CD14-positive monocyte (primary cell): ENCODE data around the gene C19orf25. TPM values are rescaled to one million over a fixed set of nuclear protein-coding genes. Genes with fewer than 3 reads are reported as not detected.
A peak's percentile ranks its signal among the peaks of the same experiment; 100 is the strongest.

Source experiments
- DNase-seq, 3 donors: peaks; one replicate each; pipeline ENCODE4 v3.0.0-alpha.2; 2011 to 2022
- H2AFZ ChIP-seq: 2 replicates; pipeline ENCODE4 v1.6.0; 2012; ENCODE audit warnings: mild to moderate bottlenecking, low read depth, low read length, inconsistent platforms; ENCODE audit not compliant: insufficient read depth, poor library complexity, severe bottlenecking
- H3K27ac ChIP-seq, 2 donors: 1 replicate in 1 of 2; 2 replicates in 1 of 2; pipeline ENCODE4 v1.5.1; 2012 to 2013; ENCODE audit warnings: low read length in 2 of 2, control low read depth in 1 of 2, inconsistent platforms in 1 of 2, low read depth in 1 of 2, mild to moderate bottlenecking in 1 of 2
- H3K27me3 ChIP-seq, 2 donors: one replicate each; pipeline versions ENCODE4 v1.6.0 to v1.6.1; 2011 to 2013; ENCODE audit warnings: low read length in 2 of 2; ENCODE audit not compliant: control insufficient read depth in 2 of 2, insufficient read depth in 2 of 2
- H3K36me3 ChIP-seq, 2 donors: replicated peaks in 1 of 2; 1 replicate in 1 of 2; 2 replicates in 1 of 2; pipeline versions ENCODE4 v1.5.1 to v1.6.1; 2012 to 2013; ENCODE audit warnings: low read length in 2 of 2, control low read depth in 1 of 2, inconsistent platforms in 1 of 2, mild to moderate bottlenecking in 1 of 2; ENCODE audit not compliant: insufficient read depth in 2 of 2, control insufficient read depth in 1 of 2
- H3K4me1 ChIP-seq, 2 donors: 1 replicate in 1 of 2; 2 replicates in 1 of 2; pipeline versions ENCODE4 v1.5.1 to v1.6.1; 2012 to 2013; ENCODE audit warnings: low read length in 2 of 2, control low read depth in 1 of 2, inconsistent platforms in 1 of 2, mild to moderate bottlenecking in 1 of 2, moderate library complexity in 1 of 2; ENCODE audit not compliant: insufficient read depth in 2 of 2, control insufficient read depth in 1 of 2
- H3K4me2 ChIP-seq: replicated peaks from 2 replicates; pipeline ENCODE3; 2012; ENCODE audit warnings: low read length, moderate library complexity, mild to moderate bottlenecking; ENCODE audit not compliant: poor library complexity, severe bottlenecking; ENCODE audit errors: extremely low read depth
- H3K4me3 ChIP-seq, 3 experiments: fragments of 200-600 bp in 1 of 3; sonication (generic) in 1 of 3; replicated peaks in 1 of 3; 1 replicate in 2 of 3; 2 replicates in 1 of 3; pipeline ENCODE4 v1.5.1; 2011 to 2013; ENCODE audit warnings: low read length in 3 of 3, mild to moderate bottlenecking in 3 of 3, control low read depth in 2 of 3, low read depth in 2 of 3, inconsistent platforms in 1 of 3, moderate library complexity in 1 of 3
- H3K79me2 ChIP-seq: 2 replicates; pipeline ENCODE4 v1.6.0; 2012; ENCODE audit warnings: mild to moderate bottlenecking, control low read depth, inconsistent platforms, low read length, moderate library complexity; ENCODE audit not compliant: insufficient read depth
- H3K9ac ChIP-seq: 2 replicates; pipeline ENCODE4 v1.6.0; 2017; ENCODE audit warnings: low read length, mild to moderate bottlenecking; ENCODE audit not compliant: insufficient read depth, poor library complexity, severe bottlenecking
- H3K9me3 ChIP-seq, 2 donors: replicated peaks in 1 of 2; 1 replicate in 1 of 2; 2 replicates in 1 of 2; pipeline versions ENCODE4 v1.5.1 to v1.6.1; 2012 to 2013; ENCODE audit warnings: low read length in 2 of 2, control low read depth in 1 of 2; ENCODE audit not compliant: control insufficient read depth in 1 of 2, insufficient read depth in 1 of 2
- H4K20me1 ChIP-seq: 2 replicates; pipeline ENCODE4 v1.6.0; 2012; ENCODE audit warnings: mild to moderate bottlenecking, low read length, control low read depth, moderate library complexity; ENCODE audit not compliant: insufficient read depth
- H3K27ac Mint-ChIP-seq, 7 donors: one replicate each; pipeline ENCODE4 v1.8.0; 2020; ENCODE audit warnings: mild to moderate bottlenecking in 7 of 7, mixed read lengths in 7 of 7, moderate library complexity in 6 of 7, inconsistent platforms in 2 of 7
- H3K27me3 Mint-ChIP-seq, 3 donors: one replicate each; pipeline ENCODE4 v1.8.0; 2021 to 2022; ENCODE audit warnings: low read depth in 3 of 3, mild to moderate bottlenecking in 3 of 3, mixed read lengths in 3 of 3, moderate library complexity in 3 of 3, inconsistent platforms in 1 of 3
- H3K36me3 Mint-ChIP-seq, 2 donors: one replicate each; pipeline ENCODE4 v1.8.0; 2020; ENCODE audit warnings: mixed read lengths in 2 of 2, inconsistent platforms in 1 of 2, mild to moderate bottlenecking in 1 of 2
- H3K4me1 Mint-ChIP-seq: one replicate; pipeline ENCODE4 v1.8.0; 2020; ENCODE audit warnings: mild to moderate bottlenecking, mixed read lengths
- H3K4me3 Mint-ChIP-seq, 2 donors: one replicate each; pipeline ENCODE4 v1.8.0; 2020; ENCODE audit warnings: mild to moderate bottlenecking in 2 of 2, mixed read lengths in 2 of 2, moderate library complexity in 1 of 2
- H3K9me3 Mint-ChIP-seq, 7 donors: one replicate each; pipeline ENCODE4 v1.8.0; 2020 to 2022; ENCODE audit warnings: mixed read lengths in 7 of 7, mild to moderate bottlenecking in 6 of 7, moderate library complexity in 6 of 7, inconsistent platforms in 2 of 7
- WGBS: methylation state at CpG from one replicate; pipeline ENCODE4 v1.1.5; 2013; ENCODE audit warnings: missing lambda C conversion rate; ENCODE audit not compliant: insufficient coverage; 5-methylcytosine and 5-hydroxymethylcytosine counted together
- intact Hi-C, 2 donors: fragments of 100-400 bp; cut with micrococcal nuclease; formaldehyde crosslinking; loops; one replicate each; pipeline versions ENCODE4 v1.15.0 to v1.15.1; 2023
- polyA plus RNA-seq, 3 donors: library from polyadenylated mRNA; depleted of rRNA in 1 of 3; unstranded in 2 of 3; stranded (reverse) in 1 of 3; fragments of 300-500 nt in 2 of 3; fragments of >200 nt in 1 of 3; fragmentation: Illumina TruSeq in 2 of 3; gene quantifications; 1 replicate in 2 of 3; 2 replicates in 1 of 3; pipeline ENCODE4 v1.2.3, GENCODE V29; 2012 to 2021
- TF ChIP-seq, protein P1 (sequence below): fragments of 200-600 bp; IDR thresholded peaks from one replicate; pipeline ENCODE4 v1.8.0; 2022; ENCODE audit warnings: antibody characterized with exemption, mild to moderate bottlenecking

The C19orf25 gene
- polyA plus RNA-seq, 3 donors = 18.2 to 20.9 (median 19.9) TPM

DNA sequence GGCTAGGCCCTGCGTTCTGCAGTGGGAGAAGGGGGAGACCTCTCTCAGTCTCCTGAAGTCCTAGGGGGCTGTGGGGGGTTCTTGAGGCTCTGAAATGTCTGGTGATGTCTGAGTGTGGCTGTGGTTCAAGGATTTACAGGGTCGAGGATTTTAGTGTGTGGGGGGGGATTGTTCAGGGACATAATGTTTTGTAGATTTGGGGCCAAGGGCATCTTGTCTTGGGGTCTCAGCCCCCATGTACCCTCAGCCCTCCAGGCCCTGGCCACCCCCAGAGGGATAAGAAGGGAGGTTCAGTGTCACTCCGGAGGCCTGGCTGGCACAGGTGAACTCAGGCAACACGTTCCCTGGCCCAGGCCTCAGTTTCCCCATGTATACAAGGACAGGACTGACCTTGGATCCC is 31.5 kb downstream of the C19orf25 start:
- Mint-ChIP-seq H3K27ac (no peak overlapping the region), H3K4me1 (peaks cover 17% of the 10 kb centered on the region), H3K9me3 (peaks cover 0 to 28% (median 15%) of the 10 kb centered on the region in 7 donors), H3K4me3 (peak overlapping the region in 1 of 2 donors; percentile 87), H3K36me3 (peaks cover 3 to 12% of the 10 kb centered on the region in 2 donors), H3K27me3 (peaks cover 61 to 86% (median 64%) of the 10 kb centered on the region in 3 donors)
- Histone ChIP-seq H3K27ac (no peak overlapping the region), H3K4me3 (no peak overlapping the region), H3K79me2 (no peaks in the 10 kb centered on the region), H3K9ac (no peak overlapping the region), H3K27me3 (peaks cover 45 to 75% of the 10 kb centered on the region in 2 donors), H3K4me2 (no peak overlapping the region), H2AFZ (no peak overlapping the region), H3K4me1 (peaks cover 14 to 32% of the 10 kb centered on the region in 2 donors), H3K9me3 (peaks cover 0 to 23% of the 10 kb centered on the region in 2 donors), H3K36me3 (peaks cover 0 to 4% of the 10 kb centered on the region in 2 donors), H4K20me1 (peaks cover 47% of the 10 kb centered on the region)
- 13% methylated on average over 1 of the region's 4 CpGs for WGBS
- DNase-seq = no peak
- intact Hi-C loops = loop anchor here in 1 of 2 donors (10.0 kb wide), 1 partner anchor 67 kb away; the partner anchor contains the start of gene ADAMTSL5
- TF ChIP-seq, protein P1, sequence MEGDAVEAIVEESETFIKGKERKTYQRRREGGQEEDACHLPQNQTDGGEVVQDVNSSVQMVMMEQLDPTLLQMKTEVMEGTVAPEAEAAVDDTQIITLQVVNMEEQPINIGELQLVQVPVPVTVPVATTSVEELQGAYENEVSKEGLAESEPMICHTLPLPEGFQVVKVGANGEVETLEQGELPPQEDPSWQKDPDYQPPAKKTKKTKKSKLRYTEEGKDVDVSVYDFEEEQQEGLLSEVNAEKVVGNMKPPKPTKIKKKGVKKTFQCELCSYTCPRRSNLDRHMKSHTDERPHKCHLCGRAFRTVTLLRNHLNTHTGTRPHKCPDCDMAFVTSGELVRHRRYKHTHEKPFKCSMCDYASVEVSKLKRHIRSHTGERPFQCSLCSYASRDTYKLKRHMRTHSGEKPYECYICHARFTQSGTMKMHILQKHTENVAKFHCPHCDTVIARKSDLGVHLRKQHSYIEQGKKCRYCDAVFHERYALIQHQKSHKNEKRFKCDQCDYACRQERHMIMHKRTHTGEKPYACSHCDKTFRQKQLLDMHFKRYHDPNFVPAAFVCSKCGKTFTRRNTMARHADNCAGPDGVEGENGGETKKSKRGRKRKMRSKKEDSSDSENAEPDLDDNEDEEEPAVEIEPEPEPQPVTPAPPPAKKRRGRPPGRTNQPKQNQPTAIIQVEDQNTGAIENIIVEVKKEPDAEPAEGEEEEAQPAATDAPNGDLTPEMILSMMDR = no peak

DNA sequence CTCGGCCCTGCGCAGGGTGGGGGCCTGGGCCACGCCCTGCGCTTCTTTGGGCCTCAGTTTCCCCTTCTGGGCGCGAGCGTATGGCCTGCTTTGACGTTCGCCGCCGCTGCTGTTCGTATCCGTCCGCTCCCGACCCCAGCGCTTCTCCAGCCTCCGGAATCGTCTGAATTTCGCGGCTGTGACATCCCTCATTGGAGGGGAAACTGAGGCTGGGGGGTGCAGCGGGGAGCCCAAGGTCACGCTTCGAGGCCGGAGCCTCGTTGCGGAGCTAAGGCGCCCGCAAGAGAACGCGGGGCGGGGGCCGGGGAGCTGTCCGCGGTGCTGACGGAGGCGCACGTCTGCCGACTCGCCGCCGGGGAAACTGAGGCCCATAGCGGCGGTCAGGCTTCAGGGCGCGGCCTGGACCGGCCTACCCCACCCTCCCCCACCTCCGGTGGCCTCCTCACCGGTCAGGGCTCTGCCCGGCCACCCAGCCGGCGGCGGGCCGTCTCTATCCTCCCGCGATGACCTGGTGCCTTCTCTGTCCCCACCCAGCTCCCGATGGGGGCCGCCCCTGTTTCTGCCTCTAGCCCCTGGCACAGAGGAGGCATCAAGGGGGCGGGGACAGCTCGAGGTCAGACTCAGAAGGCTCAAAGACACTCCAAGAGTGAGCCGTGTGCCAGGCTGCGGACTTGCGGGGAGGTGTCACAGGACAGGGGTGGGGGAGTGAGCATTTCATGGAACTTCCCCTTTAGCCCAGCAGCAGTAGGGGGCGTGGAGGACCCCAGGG is 32.1 kb downstream of the C19orf25 start:
- Histone ChIP-seq H3K36me3 (peaks cover 3 to 10% of the 10 kb centered on the region in 2 donors), H3K4me1 (peaks cover 14 to 32% of the 10 kb centered on the region in 2 donors), H3K9me3 (peaks cover 0 to 23% of the 10 kb centered on the region in 2 donors), H3K4me2 (peak overlapping the region; percentile 87), H3K79me2 (no peaks in the 10 kb centered on the region), H4K20me1 (peaks cover 53% of the 10 kb centered on the region), H2AFZ (no peak overlapping the region), H3K4me3 (no peak overlapping the region), H3K27ac (no peak overlapping the region), H3K27me3 (peaks cover 45 to 69% of the 10 kb centered on the region in 2 donors), H3K9ac (no peak overlapping the region)
- H3K27ac Mint-ChIP-seq = no peak overlapping the region
- TF ChIP-seq, protein P1 = no peak
- H3K9me3 Mint-ChIP-seq = peaks cover 0 to 28% (median 15%) of the 10 kb centered on the region in 7 donors
- peak overlapping the region in 1 of 2 donors; percentile 87 for H3K4me3 Mint-ChIP-seq
- peaks cover 17% of the 10 kb centered on the region for H3K4me1 Mint-ChIP-seq
- DNase-seq = no peak
- intact Hi-C loops = loop anchor here in 1 of 2 donors (10.0 kb wide), 1 partner anchor 68 kb away; the partner anchor contains the start of gene ADAMTSL5
- WGBS = 2% methylated on average over 51 of the region's 63 CpGs
- peaks cover 55 to 80% (median 59%) of the 10 kb centered on the region in 3 donors for H3K27me3 Mint-ChIP-seq
- H3K36me3 Mint-ChIP-seq = peaks cover 9 to 17% of the 10 kb centered on the region in 2 donors
